CD4-positive, alpha-beta T cell (primary cell): ENCODE data around the gene COBL. TPM values are rescaled to one million over a fixed set of nuclear protein-coding genes. Genes with fewer than 3 reads are reported as not detected.

Experiments
- ATAC-seq: fragments of 200-7000 bp; cut with Tn5 transposase; one replicate; pipeline ENCODE4 v1.10.0; 2022; ENCODE audit warnings: mild to moderate bottlenecking; ENCODE audit not compliant: poor library complexity
- CTCF ChIA-PET: fragments of 350-600 bp; sonication (Branson Sonifier 250); formaldehyde crosslinking; loops from one replicate; lab custom pipeline; 2021; ENCODE audit warnings: antibody characterized with exemption, inconsistent platforms; lab: Charles Lee
- POLR2A ChIA-PET: fragments of 350-600 bp; sonication (Branson Sonifier 250); formaldehyde crosslinking; loops from one replicate; lab custom pipeline; 2021; ENCODE audit warnings: antibody characterized with exemption, inconsistent platforms; lab: Charles Lee
- DNase-seq, 14 experiments: peaks; one replicate each; pipeline ENCODE4 v3.0.0-alpha.2; 2013 to 2020; ENCODE audit warnings: mixed read lengths in 2 of 14
- H3K27ac ChIP-seq, 2 donors: one replicate each; pipeline versions ENCODE4 v1.5.1 to v1.7.0; 2013; ENCODE audit warnings: low read length in 2 of 2, low read depth in 1 of 2, mild to moderate bottlenecking in 1 of 2
- H3K27me3 ChIP-seq, 2 experiments: 1 replicate in 1 of 2; 2 replicates in 1 of 2; pipeline versions ENCODE4 v1.6.1 to v1.7.0; 2013; ENCODE audit warnings: low read length in 2 of 2, control low read depth in 1 of 2, mild to moderate bottlenecking in 1 of 2, moderate library complexity in 1 of 2; ENCODE audit not compliant: insufficient read depth in 2 of 2, control insufficient read depth in 1 of 2
- H3K36me3 ChIP-seq: one replicate; pipeline ENCODE4 v1.6.1; 2013; ENCODE audit warnings: low read length, control low read depth; ENCODE audit not compliant: insufficient read depth
- H3K4me1 ChIP-seq: one replicate; pipeline ENCODE4 v1.6.1; 2013; ENCODE audit warnings: low read length, control low read depth; ENCODE audit not compliant: insufficient read depth
- H3K4me3 ChIP-seq: one replicate; pipeline ENCODE4 v1.5.1; 2013; ENCODE audit warnings: mild to moderate bottlenecking, low read length, moderate library complexity
- H3K9me3 ChIP-seq, 2 experiments: 1 replicate in 1 of 2; 2 replicates in 1 of 2; pipeline versions ENCODE4 v1.6.1 to v1.7.0; 2013; ENCODE audit warnings: low read length in 2 of 2, mild to moderate bottlenecking in 2 of 2, control low read depth in 1 of 2, moderate library complexity in 1 of 2; ENCODE audit not compliant: control insufficient read depth in 1 of 2, insufficient read depth in 1 of 2
- H3K27ac Mint-ChIP-seq: one replicate; pipeline ENCODE4 v1.8.0; 2020; ENCODE audit warnings: mixed read lengths
- H3K27me3 Mint-ChIP-seq: one replicate; pipeline ENCODE4 v1.8.0; 2021; ENCODE audit warnings: mixed read lengths
- H3K36me3 Mint-ChIP-seq: one replicate; pipeline ENCODE4 v1.8.0; 2021; ENCODE audit warnings: low read depth, mixed read lengths
- H3K4me1 Mint-ChIP-seq: one replicate; pipeline ENCODE4 v1.8.0; 2021; ENCODE audit warnings: low read depth, mixed read lengths
- H3K4me3 Mint-ChIP-seq: one replicate; pipeline ENCODE4 v1.8.0; 2020; ENCODE audit warnings: mild to moderate bottlenecking, mixed read lengths
- H3K9me3 Mint-ChIP-seq: one replicate; pipeline ENCODE4 v1.8.0; 2020; ENCODE audit warnings: mixed read lengths
- CTCF ChIP-seq: fragments of 200-600 bp; IDR thresholded peaks from one replicate; pipeline ENCODE4 v1.8.0; 2022; ENCODE audit warnings: antibody characterized with exemption, mild to moderate bottlenecking
- intact Hi-C, 2 experiments: fragments of 100-400 bp; cut with DNase I in 1 of 2; cut with micrococcal nuclease in 1 of 2; formaldehyde crosslinking; loops; one replicate each; pipeline versions ENCODE4 v1.15.1 to v1.9.0; 2023 to 2025; cut with DNase I, micrococcal nuclease
- total RNA-seq, 174 experiments: library from RNA in 2 of 174; stranded (reverse) in 2 of 174; gene quantifications; one replicate each; pipeline ENCODE4 v1.2.3 and lab custom pipeline; 2021 to 2026

Gene COBL
- total RNA-seq, 2 experiments from 2014 or later, result not detected

- no peaks in the 10 kb centered on the region for H3K9me3 Mint-ChIP-seq
- H3K36me3 Mint-ChIP-seq, result no peaks in the 10 kb centered on the region
- POLR2A ChIA-PET, result no interaction called here
- H3K27ac ChIP-seq, result no peak overlapping the region
- DNase-seq (no peak), ATAC-seq (no peak)
- H3K4me1 Mint-ChIP-seq, result peaks cover 5% of the 10 kb centered on the region
- peaks cover 0 to 9% of the 10 kb centered on the region in 2 experiments for H3K9me3 ChIP-seq
- H3K27me3 ChIP-seq, result peaks cover 23 to 40% of the 10 kb centered on the region in 2 experiments
- H3K4me1 ChIP-seq, result peaks cover 9% of the 10 kb centered on the region
- H3K27me3 Mint-ChIP-seq, result peaks cover 51% of the 10 kb centered on the region
- no peak for TF ChIP-seq CTCF
- CTCF ChIA-PET, result no interaction called here
- H3K4me3 Mint-ChIP-seq, result no peak overlapping the region
- H3K4me3 ChIP-seq, result no peak overlapping the region
- no peaks in the 10 kb centered on the region for H3K36me3 ChIP-seq
- H3K27ac Mint-ChIP-seq, result no peak overlapping the region
- intact Hi-C loops, result no loop called here
These were observed 345 bp downstream of the COBL start for GRCh38 chr7:51316262-51316665.

- no peak overlapping the region for H3K4me3 Mint-ChIP-seq
- no peaks in the 10 kb centered on the region for H3K36me3 Mint-ChIP-seq
- H3K9me3 ChIP-seq, result peaks cover 0 to 9% of the 10 kb centered on the region in 2 experiments
- H3K27ac Mint-ChIP-seq, result no peak overlapping the region
- peaks cover 9% of the 10 kb centered on the region for H3K4me1 ChIP-seq
- no peak for DNase-seq
- TF ChIP-seq CTCF, result no peak
- H3K27ac ChIP-seq, result no peak overlapping the region
- peaks cover 53% of the 10 kb centered on the region for H3K27me3 Mint-ChIP-seq
- H3K4me3 ChIP-seq, result no peak overlapping the region
- peaks cover 23 to 40% of the 10 kb centered on the region in 2 experiments for H3K27me3 ChIP-seq
- no peak for ATAC-seq
- no peaks in the 10 kb centered on the region for H3K9me3 Mint-ChIP-seq
- ChIA-PET POLR2A (no interaction called here), CTCF (no interaction called here)
- H3K4me1 Mint-ChIP-seq, result peaks cover 5% of the 10 kb centered on the region
- H3K36me3 ChIP-seq, result no peaks in the 10 kb centered on the region
- intact Hi-C loops, result no loop called here
These were observed 982 bp downstream of the COBL start for GRCh38 chr7:51315393-51316261.

GRCh38 chr7:51314726-51315125 lies 1.9 kb downstream of the COBL start:
- Histone ChIP-seq H3K27me3 (peaks cover 23 to 43% of the 10 kb centered on the region in 2 experiments), H3K4me3 (no peak overlapping the region), H3K9me3 (peaks cover 0 to 9% of the 10 kb centered on the region in 2 experiments), H3K4me1 (peaks cover 9% of the 10 kb centered on the region), H3K36me3 (no peaks in the 10 kb centered on the region), H3K27ac (no peak overlapping the region)
- ChIA-PET CTCF (no interaction called here), POLR2A (no interaction called here)
- H3K27ac Mint-ChIP-seq, result no peak overlapping the region
- peaks cover 50% of the 10 kb centered on the region for H3K27me3 Mint-ChIP-seq
- H3K4me1 Mint-ChIP-seq, result peaks cover 5% of the 10 kb centered on the region
- no peak for TF ChIP-seq CTCF
- no peak for DNase-seq
- no peaks in the 10 kb centered on the region for H3K9me3 Mint-ChIP-seq
- no peak for ATAC-seq
- no peak overlapping the region for H3K4me3 Mint-ChIP-seq
- H3K36me3 Mint-ChIP-seq, result no peaks in the 10 kb centered on the region
- intact Hi-C loops, result no loop called here
